Cardiac fibroblast (primary cell): Measurements from ENCODE around the gene JAM2.

ENCODE experiments used
- DNase-seq, 2 donors: peaks; one replicate each; pipeline versions ENCODE4 v3.0.0 to v3.0.0-alpha.2; 2010; ENCODE audit warnings: low read depth in 2 of 2
- H3K4me3 ChIP-seq, 2 donors: replicated peaks in 1 of 2; 1 replicate in 1 of 2; 2 replicates in 1 of 2; pipeline ENCODE4 v1.5.1; 2011; ENCODE audit warnings: low read depth in 2 of 2, low read length in 2 of 2, mild to moderate bottlenecking in 2 of 2, moderate library complexity in 1 of 2
- CTCF ChIP-seq: IDR thresholded peaks from one replicate; pipeline ENCODE4 v1.5.1; 2011; ENCODE audit warnings: low read depth, mild to moderate bottlenecking, low read length, inconsistent platforms

The JAM2 gene, protein sequence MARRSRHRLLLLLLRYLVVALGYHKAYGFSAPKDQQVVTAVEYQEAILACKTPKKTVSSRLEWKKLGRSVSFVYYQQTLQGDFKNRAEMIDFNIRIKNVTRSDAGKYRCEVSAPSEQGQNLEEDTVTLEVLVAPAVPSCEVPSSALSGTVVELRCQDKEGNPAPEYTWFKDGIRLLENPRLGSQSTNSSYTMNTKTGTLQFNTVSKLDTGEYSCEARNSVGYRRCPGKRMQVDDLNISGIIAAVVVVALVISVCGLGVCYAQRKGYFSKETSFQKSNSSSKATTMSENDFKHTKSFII

GRCh38 chr21:25638660-25639550, at the start of gene JAM2:
TSS of gene JAM2 (plus strand) at chr21:25639258. CDS start at chr21:25639822, 564 bp downstream.
- peak within 1 kb of the TSS; percentile 49 to 58 for H3K4me3 ChIP-seq
- TF ChIP-seq CTCF = no peak
- peak; percentile 15 to 42 for DNase-seq

- no peak overlapping the region for H3K4me3 ChIP-seq
- DNase-seq = no peak
- no peak for TF ChIP-seq CTCF
Observed at GRCh38 chr21:25589887-25590286, 49.2 kb upstream of the JAM2 start.

GRCh38 chr21:25607151-25608043, 31.7 kb upstream of the JAM2 start, which contains the start of gene MRPL39:
TSS of gene MRPL39 (minus strand) at chr21:25607481. CDS start at chr21:25607475, 6 bp downstream.
- peak within 1 kb of the TSS; percentile 83 to 88 for H3K4me3 ChIP-seq
- TF ChIP-seq CTCF = peak; percentile 77
- peak; percentile 92 to 93 for DNase-seq

DNA sequence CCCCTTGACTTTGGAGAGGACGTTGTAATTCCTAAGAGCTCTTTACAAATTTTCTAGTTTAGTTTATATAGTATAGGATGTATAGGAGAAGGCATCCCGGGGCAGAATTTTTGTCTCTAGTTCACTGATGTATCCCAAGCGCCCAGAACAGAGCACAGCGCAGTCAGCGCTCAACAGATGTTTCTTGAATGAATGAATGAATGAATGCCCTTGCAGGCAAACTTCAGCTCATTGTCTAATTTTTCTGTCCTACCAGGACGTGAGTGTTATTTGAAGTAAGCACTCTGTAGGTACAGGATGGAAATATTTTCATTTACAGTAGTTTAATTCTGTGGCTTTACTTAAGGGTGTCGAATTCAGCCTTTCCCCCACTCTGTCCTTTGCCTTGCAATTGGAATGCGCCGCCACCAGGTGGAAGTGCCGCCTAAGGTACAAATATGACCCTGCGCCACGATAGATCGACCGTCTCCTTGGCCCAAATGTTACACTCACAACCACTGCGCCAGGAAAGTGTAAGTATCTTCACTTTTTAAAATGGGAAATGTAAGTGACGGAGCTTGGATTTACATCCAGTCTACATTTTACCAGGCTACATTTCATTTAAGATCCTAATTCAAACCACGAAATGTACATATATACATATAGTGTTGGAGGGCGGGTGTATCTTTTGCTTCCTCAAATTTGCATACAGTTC, 30.9 kb upstream of the JAM2 start:
- peak overlapping the region; percentile 83 to 88 for H3K4me3 ChIP-seq
- peak; percentile 88 to 89 for DNase-seq
- peak; percentile 90 for TF ChIP-seq CTCF

DNA sequence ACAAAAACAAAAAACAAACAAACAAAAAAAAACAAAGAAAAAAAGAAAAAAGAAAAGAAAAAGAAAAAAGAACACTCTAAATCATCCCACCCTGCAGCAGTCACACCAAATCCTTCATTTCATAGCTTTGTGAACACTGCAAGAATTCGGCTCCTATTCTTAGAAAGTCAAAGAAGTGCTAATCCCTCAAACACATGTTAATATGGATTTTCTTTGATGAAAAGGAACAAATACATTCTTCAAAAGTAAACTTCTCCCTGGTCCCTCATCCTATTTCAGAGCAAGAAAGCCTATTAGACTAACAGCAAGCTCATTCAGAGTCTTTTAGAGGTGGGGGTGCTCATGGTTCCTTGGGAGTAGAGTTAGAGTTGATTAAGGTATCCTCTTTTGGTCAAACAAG, 24.6 kb upstream of the JAM2 start:
- no peak overlapping the region for H3K4me3 ChIP-seq
- DNase-seq = no peak
- TF ChIP-seq CTCF = no peak

DNA sequence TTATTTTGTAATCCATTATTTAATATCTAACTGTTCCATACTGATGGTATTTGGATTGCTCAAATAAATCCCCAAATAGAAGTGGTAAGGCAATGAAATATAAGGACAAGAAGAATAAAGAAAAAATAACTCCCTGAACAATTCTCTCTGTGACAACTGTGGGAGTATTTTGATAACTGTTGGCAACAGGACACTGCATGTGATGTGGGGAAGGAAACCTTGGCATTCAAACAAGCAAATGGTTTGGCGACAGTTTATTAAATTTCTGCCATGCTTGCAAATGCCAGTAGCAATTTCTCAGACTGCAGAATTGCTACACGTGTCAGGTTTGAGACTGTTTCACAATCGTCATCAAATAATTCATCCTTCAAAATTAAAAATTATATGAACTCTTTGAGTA, 23.2 kb upstream of the JAM2 start:
- no peak overlapping the region for H3K4me3 ChIP-seq
- no peak for TF ChIP-seq CTCF
- no peak for DNase-seq
